CD8-positive, alpha-beta memory T cell (primary cell): ENCODE measurements around the gene FKRP. TPM values are rescaled to one million over a fixed set of nuclear protein-coding genes. Genes with fewer than 3 reads are reported as not detected.
A peak's percentile ranks its signal among the peaks of the same experiment; 100 is the strongest.

ENCODE experiments used
- CTCF ChIA-PET: fragments of 350-600 bp; sonication (Branson Sonifier 250); formaldehyde crosslinking; loops from one replicate; lab custom pipeline; 2021; ENCODE audit warnings: antibody characterized with exemption; lab: Charles Lee
- POLR2A ChIA-PET: fragments of 350-600 bp; sonication (Branson Sonifier 250); formaldehyde crosslinking; loops from one replicate; lab custom pipeline; 2021; ENCODE audit warnings: antibody characterized with exemption; lab: Charles Lee
- DNase-seq, 5 donors: peaks; one replicate each; pipeline versions ENCODE4 v3.0.0 to v3.0.0-alpha.2; 2020 to 2022; ENCODE audit warnings: mixed read lengths in 1 of 5
- H3K27ac ChIP-seq: one replicate; pipeline ENCODE4 v1.7.0; 2013; ENCODE audit warnings: low read depth, mild to moderate bottlenecking, low read length, moderate library complexity
- H3K27me3 ChIP-seq: 2 replicates; pipeline ENCODE4 v1.7.0; 2013; ENCODE audit warnings: low read length, mild to moderate bottlenecking; ENCODE audit not compliant: insufficient read depth, poor library complexity, severe bottlenecking
- H3K36me3 ChIP-seq: 2 replicates; pipeline ENCODE4 v1.7.0; 2013; ENCODE audit warnings: mild to moderate bottlenecking, low read length, moderate library complexity; ENCODE audit not compliant: insufficient read depth
- H3K4me1 ChIP-seq: 2 replicates; pipeline ENCODE4 v1.7.0; 2013; ENCODE audit warnings: mild to moderate bottlenecking, low read length, moderate library complexity; ENCODE audit not compliant: insufficient read depth
- H3K4me3 ChIP-seq: 2 replicates; pipeline ENCODE4 v1.7.0; 2013; ENCODE audit warnings: mild to moderate bottlenecking, low read length
- H3K9me3 ChIP-seq: 2 replicates; pipeline ENCODE4 v1.7.0; 2013; ENCODE audit warnings: mild to moderate bottlenecking, low read length
- H3K27ac Mint-ChIP-seq, 8 donors: one replicate each; pipeline ENCODE4 v1.8.0; 2020 to 2021; ENCODE audit warnings: mixed read lengths in 8 of 8, mild to moderate bottlenecking in 6 of 8, inconsistent platforms in 3 of 8, moderate library complexity in 3 of 8
- H3K27me3 Mint-ChIP-seq, 2 donors: one replicate each; pipeline ENCODE4 v1.8.0; 2020 to 2021; ENCODE audit warnings: mixed read lengths in 2 of 2, mild to moderate bottlenecking in 1 of 2, moderate library complexity in 1 of 2
- H3K36me3 Mint-ChIP-seq, 3 donors: one replicate each; pipeline ENCODE4 v1.8.0; 2020 to 2021; ENCODE audit warnings: mixed read lengths in 3 of 3, inconsistent platforms in 1 of 3, mild to moderate bottlenecking in 1 of 3
- H3K4me1 Mint-ChIP-seq, 3 donors: one replicate each; pipeline ENCODE4 v1.8.0; 2020 to 2021; ENCODE audit warnings: mixed read lengths in 3 of 3, inconsistent platforms in 1 of 3, mild to moderate bottlenecking in 1 of 3
- H3K4me3 Mint-ChIP-seq, 7 donors: one replicate each; pipeline ENCODE4 v1.8.0; 2020 to 2021; ENCODE audit warnings: mixed read lengths in 7 of 7, mild to moderate bottlenecking in 6 of 7, moderate library complexity in 4 of 7, inconsistent platforms in 2 of 7
- H3K9me3 Mint-ChIP-seq, 5 donors: one replicate each; pipeline ENCODE4 v1.8.0; 2020 to 2022; ENCODE audit warnings: mixed read lengths in 5 of 5, mild to moderate bottlenecking in 3 of 5, moderate library complexity in 2 of 5, inconsistent platforms in 1 of 5
- polyA plus RNA-seq: library from polyadenylated mRNA; unstranded; fragments of 300-500 nt; fragmentation: Illumina TruSeq; gene quantifications from one replicate; pipeline ENCODE4 v1.2.3, GENCODE V29; 2021
- total RNA-seq, 2 experiments: library from RNA; stranded (reverse); gene quantifications; one replicate each; pipeline ENCODE4 v1.2.3, GENCODE V29; 2021

FKRP gene
- total and polyA plus RNA-seq, 3 experiments from 2014 or later = 6.4 to 24.4 (median 21.6) TPM

- ChIA-PET CTCF (interaction anchor here (6.3 kb wide), 1 partner anchor 21 kb away, joined by 124 read pairs; no protein-coding TSS in a partner anchor), POLR2A (no interaction called here)
- Mint-ChIP-seq H3K36me3 (peaks cover 0 to 89% (median 14%) of the 10 kb centered on the region in 3 donors), H3K27me3 (no peaks in the 10 kb centered on the region), H3K27ac (peak overlapping the region in 2 of 8 donors; percentile 73 to 85), H3K4me1 (peaks cover 9 to 24% (median 15%) of the 10 kb centered on the region in 3 donors), H3K4me3 (no peak overlapping the region), H3K9me3 (no peaks in the 10 kb centered on the region)
- Histone ChIP-seq H3K36me3 (peaks cover 61% of the 10 kb centered on the region), H3K9me3 (no peaks in the 10 kb centered on the region), H3K4me3 (no peak overlapping the region), H3K27ac (no peak overlapping the region), H3K4me1 (peaks cover 6% of the 10 kb centered on the region), H3K27me3 (no peaks in the 10 kb centered on the region)
- DNase-seq = no peak
Measured at GRCh38 chr19:46725859-46726393, 19.9 kb upstream of the FKRP start.

- peaks cover 6% of the 10 kb centered on the region for H3K4me1 ChIP-seq
- H3K27me3 ChIP-seq = no peaks in the 10 kb centered on the region
- POLR2A ChIA-PET = interaction anchor here (0.5 kb wide), 1 partner anchor 1600 kb away, joined by 4 read pairs; no protein-coding TSS in a partner anchor
- H3K4me3 Mint-ChIP-seq = no peak overlapping the region
- H3K4me3 ChIP-seq = no peak overlapping the region
- no peaks in the 10 kb centered on the region for H3K27me3 Mint-ChIP-seq
- CTCF ChIA-PET = interaction anchor here (6.3 kb wide), 1 partner anchor 22 kb away, joined by 124 read pairs; no protein-coding TSS in a partner anchor
- no peak for DNase-seq
- H3K27ac Mint-ChIP-seq = no peak overlapping the region
- no peak overlapping the region for H3K27ac ChIP-seq
- peaks cover 0 to 89% (median 11%) of the 10 kb centered on the region in 3 donors for H3K36me3 Mint-ChIP-seq
- no peaks in the 10 kb centered on the region for H3K9me3 Mint-ChIP-seq
- H3K9me3 ChIP-seq = no peaks in the 10 kb centered on the region
- H3K36me3 ChIP-seq = peaks cover 61% of the 10 kb centered on the region
- peaks cover 12 to 18% (median 15%) of the 10 kb centered on the region in 3 donors for H3K4me1 Mint-ChIP-seq
Measured at GRCh38 chr19:46726551-46726950, 19.3 kb upstream of the FKRP start.

- CTCF ChIA-PET = interaction anchor here (2.5 to 6.3 kb wide), 3 partner anchors 12 to 22 kb away, joined by 22 to 124 read pairs (median 28); no protein-coding TSS in a partner anchor
- Mint-ChIP-seq H3K4me1 (peaks cover 16 to 17% (median 16%) of the 10 kb centered on the region in 3 donors), H3K27me3 (no peaks in the 10 kb centered on the region), H3K36me3 (peaks cover 0 to 90% (median 9%) of the 10 kb centered on the region in 3 donors), H3K27ac (peak overlapping the region in 1 of 8 donors; percentile 21), H3K4me3 (peak overlapping the region in 1 of 7 donors; percentile 18), H3K9me3 (no peaks in the 10 kb centered on the region)
- Histone ChIP-seq H3K27ac (no peak overlapping the region), H3K4me1 (peaks cover 6% of the 10 kb centered on the region), H3K9me3 (no peaks in the 10 kb centered on the region), H3K4me3 (no peak overlapping the region), H3K36me3 (peaks cover 61% of the 10 kb centered on the region), H3K27me3 (no peaks in the 10 kb centered on the region)
- POLR2A ChIA-PET = interaction anchor here (0.5 kb wide), 1 partner anchor 1600 kb away, joined by 4 read pairs; no protein-coding TSS in a partner anchor
- DNase-seq = no peak
Measured at GRCh38 chr19:46726971-46727501, 18.8 kb upstream of the FKRP start.

- H3K27ac Mint-ChIP-seq = no peak overlapping the region
- H3K9me3 Mint-ChIP-seq = no peaks in the 10 kb centered on the region
- H3K4me1 Mint-ChIP-seq = peaks cover 13 to 17% (median 14%) of the 10 kb centered on the region in 3 donors
- Histone ChIP-seq H3K9me3 (no peaks in the 10 kb centered on the region), H3K4me1 (peaks cover 6% of the 10 kb centered on the region), H3K4me3 (no peak overlapping the region), H3K36me3 (peaks cover 64% of the 10 kb centered on the region), H3K27ac (no peak overlapping the region), H3K27me3 (no peaks in the 10 kb centered on the region)
- ChIA-PET POLR2A (interaction anchor here (1.0 to 1.8 kb wide), 4 partner anchors 9 to 23 kb away, joined by 3 to 11 read pairs (median 6); no protein-coding TSS in a partner anchor), CTCF (interaction anchor here (1.1 to 6.3 kb wide), 13 partner anchors 9 to 109 kb away, joined by 3 to 124 read pairs (median 7); partner anchors contain the start of gene DACT3)
- peaks cover 0 to 90% (median 9%) of the 10 kb centered on the region in 3 donors for H3K36me3 Mint-ChIP-seq
- DNase-seq = no peak
- H3K27me3 Mint-ChIP-seq = no peaks in the 10 kb centered on the region
- H3K4me3 Mint-ChIP-seq = no peak overlapping the region
Measured at GRCh38 chr19:46727757-46728156, 18.1 kb upstream of the FKRP start.

- H3K4me3 ChIP-seq = no peak overlapping the region
- Mint-ChIP-seq H3K27me3 (no peaks in the 10 kb centered on the region), H3K4me3 (no peak overlapping the region), H3K9me3 (no peaks in the 10 kb centered on the region), H3K36me3 (peaks cover 0 to 92% (median 9%) of the 10 kb centered on the region in 3 donors), H3K27ac (peak overlapping the region in 2 of 8 donors; percentile 13 to 91), H3K4me1 (peaks cover 12 to 17% (median 14%) of the 10 kb centered on the region in 3 donors)
- H3K27me3 ChIP-seq = no peaks in the 10 kb centered on the region
- DNase-seq = no peak
- no peaks in the 10 kb centered on the region for H3K9me3 ChIP-seq
- no peak overlapping the region for H3K27ac ChIP-seq
- ChIA-PET CTCF (interaction anchor here (0.9 to 6.3 kb wide), 21 partner anchors 9 to 116 kb away, joined by 3 to 124 read pairs (median 5); partner anchors contain the start of gene DACT3), POLR2A (interaction anchor here (1.0 to 1.8 kb wide), 4 partner anchors 10 to 23 kb away, joined by 3 to 11 read pairs (median 6); no protein-coding TSS in a partner anchor)
- peaks cover 6% of the 10 kb centered on the region for H3K4me1 ChIP-seq
- H3K36me3 ChIP-seq = peaks cover 68% of the 10 kb centered on the region
Measured at GRCh38 chr19:46728208-46728607, 17.6 kb upstream of the FKRP start.

GRCh38 chr19:46728693-46729339 lies 17.0 kb upstream of the FKRP start:
- Mint-ChIP-seq H3K4me1 (peaks cover 10 to 17% (median 12%) of the 10 kb centered on the region in 3 donors), H3K9me3 (no peaks in the 10 kb centered on the region), H3K27ac (peak overlapping the region in 6 of 8 donors; percentile 13 to 91 (median 66)), H3K4me3 (no peak overlapping the region), H3K36me3 (peaks cover 0 to 92% (median 9%) of the 10 kb centered on the region in 3 donors), H3K27me3 (no peaks in the 10 kb centered on the region)
- H3K27ac ChIP-seq = peak overlapping the region; percentile 7
- H3K4me1 ChIP-seq = peaks cover 6% of the 10 kb centered on the region
- no peaks in the 10 kb centered on the region for H3K27me3 ChIP-seq
- ChIA-PET POLR2A (interaction anchor here (1.4 to 1.8 kb wide), 3 partner anchors 10 to 24 kb away, joined by 4 to 11 read pairs (median 8); no protein-coding TSS in a partner anchor), CTCF (interaction anchor here (0.9 to 6.3 kb wide), 24 partner anchors 9 to 117 kb away, joined by 3 to 124 read pairs (median 4); partner anchors contain the start of gene DACT3)
- peak; percentile 75 to 87 (median 78) for DNase-seq
- peaks cover 68% of the 10 kb centered on the region for H3K36me3 ChIP-seq
- no peak overlapping the region for H3K4me3 ChIP-seq
- no peaks in the 10 kb centered on the region for H3K9me3 ChIP-seq

- no peaks in the 10 kb centered on the region for H3K9me3 Mint-ChIP-seq
- ChIA-PET CTCF (interaction anchor here (1.1 to 6.3 kb wide), 14 partner anchors 8 to 118 kb away, joined by 3 to 124 read pairs (median 8); no protein-coding TSS in a partner anchor), POLR2A (interaction anchor here (0.5 to 1.1 kb wide), 2 partner anchors 16 to 20 kb away, joined by 3 read pairs; no protein-coding TSS in a partner anchor)
- H3K27me3 Mint-ChIP-seq = no peaks in the 10 kb centered on the region
- H3K4me1 Mint-ChIP-seq = peaks cover 10 to 17% (median 12%) of the 10 kb centered on the region in 3 donors
- Histone ChIP-seq H3K4me1 (peaks cover 6% of the 10 kb centered on the region), H3K36me3 (peaks cover 68% of the 10 kb centered on the region), H3K4me3 (no peak overlapping the region), H3K27ac (no peak overlapping the region), H3K9me3 (no peaks in the 10 kb centered on the region), H3K27me3 (no peaks in the 10 kb centered on the region)
- H3K27ac Mint-ChIP-seq = no peak overlapping the region
- H3K36me3 Mint-ChIP-seq = peaks cover 0 to 90% (median 6%) of the 10 kb centered on the region in 3 donors
- no peak overlapping the region for H3K4me3 Mint-ChIP-seq
- no peak for DNase-seq
Measured at GRCh38 chr19:46729696-46730095, 16.2 kb upstream of the FKRP start.
